NB4 (cell line): Measurements from ENCODE around the gene C10orf88.

ENCODE experiments used
- DNase-seq: peaks from one replicate; pipeline ENCODE4 v3.0.0; 2010; ENCODE audit warnings: low read depth
- H3K4me3 ChIP-seq: one replicate; pipeline ENCODE4 v1.5.1; 2011; ENCODE audit warnings: mild to moderate bottlenecking, low read depth, low read length, moderate library complexity
- CTCF ChIP-seq: IDR thresholded peaks from one replicate; pipeline ENCODE4 v1.5.1; 2012; ENCODE audit warnings: low read depth, low read length
- MAX ChIP-seq: IDR thresholded peaks from 2 replicates; pipeline ENCODE4 v1.6.1; 2011; ENCODE audit warnings: low read depth, low read length
- MYC ChIP-seq: IDR thresholded peaks from 2 replicates; pipeline ENCODE4 v1.6.1; 2011; ENCODE audit warnings: low read depth, low read length
- POLR2A ChIP-seq: IDR thresholded peaks from 2 replicates; pipeline ENCODE4 v1.6.1; 2011; ENCODE audit warnings: mild to moderate bottlenecking; ENCODE audit not compliant: insufficient read length; ENCODE audit errors: extremely low read depth

Gene C10orf88

GRCh38 chr10:122980209-122981065, 26.4 kb upstream of the C10orf88 start, which contains the start of gene PSTK:
Gene PSTK, plus strand, starts transcription at chr10:122980401. Its CDS starts 79 bp downstream, at chr10:122980480.
- TF ChIP-seq POLR2A (peak; percentile 83), CTCF (peak; percentile 83), MAX (peak; percentile 75), MYC (peak; percentile 85)
- peak within 1 kb of the TSS; percentile 77 for H3K4me3 ChIP-seq
- peak; percentile 94 for DNase-seq

GRCh38 chr10:122974543-122975064, 20.6 kb upstream of the C10orf88 start:
- DNase-seq = no peak
- TF ChIP-seq POLR2A (no peak), MYC (no peak), MAX (no peak), CTCF (no peak)
- no peak overlapping the region for H3K4me3 ChIP-seq

GRCh38 chr10:122974023-122974422, 20.0 kb upstream of the C10orf88 start:
- no peak overlapping the region for H3K4me3 ChIP-seq
- TF ChIP-seq CTCF (no peak), POLR2A (no peak)
- no peak for DNase-seq

GRCh38 chr10:122968698-122969097, 14.7 kb upstream of the C10orf88 start:
- DNase-seq = no peak
- no peak overlapping the region for H3K4me3 ChIP-seq
- no peak for TF ChIP-seq MYC
- TF ChIP-seq POLR2A = no peak
- no peak for TF ChIP-seq CTCF
- TF ChIP-seq MAX = no peak

GRCh38 chr10:122966879-122967278, 12.9 kb upstream of the C10orf88 start:
- no peak overlapping the region for H3K4me3 ChIP-seq
- TF ChIP-seq MYC (no peak), POLR2A (no peak), CTCF (no peak), MAX (no peak)
- DNase-seq = no peak
